HG02970 (cell line): ENCODE data around the gene CELA2A.
"Not testable (repeated sequence)": the region's sequence is repeated elsewhere in the genome, so short reads cannot be mapped to it uniquely, and the experiment has no call there.

Experiments used
- ATAC-seq: cut with Tn5 transposase; IDR thresholded peaks from one replicate; pipeline ENCODE4 v1.9.1; 2021; ENCODE audit warnings: mild to moderate bottlenecking, moderate library complexity, moderate number of reproducible peaks; ENCODE audit not compliant: unreplicated experiment, low FRiP score

The CELA2A gene

DNA sequence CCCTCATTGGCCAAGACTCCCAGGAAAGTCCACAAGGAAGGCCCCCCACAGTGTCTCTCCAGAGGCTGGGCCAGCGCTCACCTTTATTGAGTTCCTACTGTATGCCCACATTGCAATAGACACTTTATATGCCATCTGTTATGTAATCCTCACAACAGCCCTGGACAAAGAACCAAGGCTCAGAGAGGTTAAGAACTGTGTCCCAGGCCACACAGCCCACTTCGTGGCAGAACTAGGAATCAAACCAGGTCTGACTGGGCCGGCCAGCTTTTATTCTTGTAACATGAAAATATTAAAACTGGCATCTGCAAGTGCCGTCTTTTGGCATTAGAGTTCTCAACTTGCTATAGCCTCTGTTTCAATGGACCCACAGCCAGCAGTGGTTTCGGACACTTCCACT is 13.8 kb upstream of the CELA2A start:
- ATAC-seq = no peak

GRCh38 chr1:15443281-15443680 is 13.3 kb upstream of the CELA2A start:
- ATAC-seq = no peak

DNA sequence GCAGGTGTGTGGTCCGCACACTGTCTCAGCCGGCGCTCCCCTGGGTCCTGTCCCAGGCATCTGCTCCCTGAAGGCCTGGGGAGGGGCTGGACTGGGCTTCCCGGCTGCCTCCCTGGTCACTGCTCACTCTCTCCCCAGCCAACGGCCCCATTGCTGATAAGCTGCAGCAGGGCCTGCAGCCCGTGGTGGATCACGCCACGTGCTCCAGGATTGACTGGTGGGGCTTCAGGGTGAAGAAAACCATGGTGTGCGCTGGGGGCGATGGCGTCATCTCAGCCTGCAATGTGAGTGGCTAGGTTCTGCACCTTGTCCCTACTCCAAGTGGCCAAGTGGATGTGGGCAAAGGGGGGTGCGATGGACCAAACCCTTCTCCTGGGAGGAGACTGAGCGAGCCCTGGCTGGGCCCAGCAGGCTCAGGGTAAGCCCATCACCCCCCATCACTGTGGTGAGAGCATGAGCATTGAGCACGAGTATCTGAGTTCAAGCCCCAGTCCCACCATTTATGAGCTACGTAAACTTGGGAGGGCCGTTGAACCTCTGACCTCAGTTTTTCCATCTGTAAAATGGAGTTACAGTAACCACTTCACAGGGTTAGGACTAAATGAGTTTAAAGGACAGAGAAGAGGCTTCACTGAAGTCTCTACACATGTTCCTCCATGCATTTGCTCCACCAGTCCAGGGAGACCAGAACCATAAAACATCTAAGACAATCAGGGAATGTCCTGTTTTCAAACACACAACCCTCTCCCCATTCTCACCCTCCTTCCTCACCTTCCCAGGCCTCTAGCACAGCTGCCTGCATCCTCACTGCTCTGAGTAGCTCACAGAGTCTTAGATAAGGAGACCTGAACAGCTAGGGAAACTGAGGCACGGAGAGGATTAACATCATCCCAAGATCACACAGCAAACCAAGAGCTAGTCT is 11.8 kb upstream of the CELA2A start:
- ATAC-seq = no peak

DNA sequence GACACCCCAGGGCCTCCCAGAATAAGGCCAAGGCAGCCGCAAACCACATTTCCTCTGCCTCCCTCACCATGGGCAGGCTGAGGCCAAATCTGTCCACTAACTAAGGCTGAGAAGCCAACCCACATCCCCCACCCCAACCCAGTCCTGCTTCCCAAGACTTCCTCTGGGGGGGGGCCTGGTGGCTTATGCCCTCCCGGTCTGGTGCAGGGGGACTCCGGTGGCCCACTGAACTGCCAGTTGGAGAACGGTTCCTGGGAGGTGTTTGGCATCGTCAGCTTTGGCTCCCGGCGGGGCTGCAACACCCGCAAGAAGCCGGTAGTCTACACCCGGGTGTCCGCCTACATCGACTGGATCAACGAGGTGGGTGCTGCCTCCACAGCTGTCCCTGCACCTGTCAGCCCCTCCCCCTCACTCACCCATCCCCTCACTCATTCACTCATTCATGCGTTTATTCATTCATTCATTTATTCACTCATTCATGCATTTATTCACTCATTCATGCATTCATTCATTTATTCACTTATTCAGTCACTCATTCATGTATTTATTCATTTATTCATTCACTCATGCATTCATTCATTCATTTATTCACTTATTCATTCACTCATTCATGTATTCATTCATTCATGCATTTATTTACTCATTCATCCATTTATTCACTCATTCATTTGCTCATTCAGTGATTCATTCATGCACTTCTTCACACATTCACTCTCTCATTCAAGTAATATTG is 11.0 kb upstream of the CELA2A start:
- ATAC-seq = no peak

GRCh38 chr1:15446212-15446611 is 10.3 kb upstream of the CELA2A start:
- ATAC-seq = no peak

DNA sequence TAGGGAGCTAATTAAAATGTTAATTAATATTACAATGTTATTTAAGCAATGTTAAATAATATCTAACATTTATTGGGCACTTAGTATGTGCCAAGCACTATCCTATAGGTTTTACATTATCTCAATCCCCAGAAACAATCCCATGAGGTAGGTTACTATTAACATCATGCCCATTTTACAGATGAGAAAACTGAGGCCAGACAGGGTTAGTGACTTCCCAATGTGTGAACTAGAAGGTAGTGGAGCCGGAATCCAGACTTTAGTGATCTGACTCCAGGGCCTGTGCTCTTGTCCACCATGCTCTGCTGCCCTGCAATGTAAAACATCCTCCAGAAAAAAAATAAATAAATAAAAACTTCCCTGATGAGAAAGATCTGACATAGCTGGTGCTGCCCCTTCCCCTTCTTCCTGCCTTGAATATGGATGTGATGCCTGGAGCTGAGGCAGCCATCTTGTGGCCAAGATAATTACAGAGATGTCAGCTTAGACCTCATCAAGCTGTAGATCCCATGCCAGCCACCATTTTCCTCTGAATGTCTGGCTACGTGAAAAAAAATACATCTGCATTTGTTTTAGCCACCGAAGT is 7.6 kb upstream of the CELA2A start:
- ATAC-seq = no peak

DNA sequence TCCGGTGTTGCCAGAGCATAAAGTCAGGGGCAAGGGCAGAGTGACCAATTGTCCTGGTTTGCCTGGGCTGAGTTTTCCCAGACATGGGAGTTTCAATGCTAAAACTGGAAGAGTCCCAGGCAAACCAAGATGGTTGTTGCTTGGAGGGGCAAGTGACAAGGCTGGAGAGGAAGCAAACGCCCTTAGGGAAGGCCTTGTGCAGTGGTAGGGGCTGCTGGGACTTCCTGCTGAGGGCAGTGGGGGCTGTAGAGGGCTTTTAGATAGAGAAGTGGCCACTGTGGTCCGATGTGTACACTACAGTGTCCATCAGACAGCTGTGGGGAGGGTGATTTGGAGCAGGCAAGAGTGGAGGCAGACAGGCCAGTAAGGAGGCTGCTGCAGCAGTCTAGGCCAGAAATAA is 7.0 kb upstream of the CELA2A start:
- ATAC-seq = no peak

GRCh38 chr1:15451014-15451722 is 5.4 kb upstream of the CELA2A start:
- ATAC-seq = no peak

DNA sequence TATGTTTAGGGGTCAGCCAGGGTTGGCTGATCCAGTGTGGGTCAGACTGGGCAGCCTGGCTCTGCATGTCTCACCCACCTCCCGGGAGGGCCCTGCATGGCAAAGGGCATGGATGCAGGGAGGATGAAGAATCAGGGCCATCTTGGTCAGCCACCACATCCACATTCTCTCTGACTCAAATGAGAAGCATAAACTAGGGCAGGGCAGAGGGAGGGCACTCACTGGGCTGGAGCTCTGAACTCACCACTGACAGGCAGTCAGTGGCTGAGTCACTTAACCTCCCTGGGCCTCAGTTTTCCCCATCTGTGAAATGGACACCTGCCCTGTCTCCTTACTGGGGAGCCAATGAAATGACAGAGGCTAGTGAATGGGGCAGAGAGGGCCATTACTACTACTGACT is 4.3 kb upstream of the CELA2A start:
- no peak for ATAC-seq

DNA sequence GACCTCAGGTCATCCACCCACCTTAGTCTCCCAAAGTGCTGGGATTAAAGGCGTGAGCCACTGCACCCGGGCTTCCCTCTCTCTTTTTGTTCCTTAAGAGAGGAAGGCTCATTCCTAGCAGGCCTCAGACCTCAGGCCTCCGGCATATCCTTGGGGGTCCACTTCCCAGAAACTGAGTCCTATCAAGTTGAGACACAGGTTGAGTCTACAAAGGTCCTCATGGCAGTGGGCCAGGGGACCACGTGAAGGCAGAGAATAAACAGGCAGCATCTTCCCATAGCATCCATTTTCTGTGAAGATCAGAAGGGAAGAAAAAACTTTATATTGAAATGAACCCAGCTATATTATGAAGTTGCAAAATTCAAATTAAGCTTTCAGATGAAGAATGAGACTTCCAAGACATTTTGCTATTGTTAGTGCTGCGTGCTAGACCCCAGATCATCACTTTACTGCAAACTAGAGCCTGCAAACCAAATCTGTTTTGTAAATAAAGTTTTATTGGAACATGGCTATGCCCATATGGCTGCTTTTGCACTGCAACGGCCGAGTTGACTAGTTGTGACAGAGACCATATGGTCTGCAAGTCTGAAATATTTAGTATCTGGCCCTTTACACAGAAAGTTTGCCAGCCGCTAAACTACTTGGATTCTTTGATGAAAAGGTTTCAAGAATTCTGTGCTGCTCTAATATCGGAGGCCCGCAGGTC is 3.5 kb upstream of the CELA2A start:
- no peak for ATAC-seq

DNA sequence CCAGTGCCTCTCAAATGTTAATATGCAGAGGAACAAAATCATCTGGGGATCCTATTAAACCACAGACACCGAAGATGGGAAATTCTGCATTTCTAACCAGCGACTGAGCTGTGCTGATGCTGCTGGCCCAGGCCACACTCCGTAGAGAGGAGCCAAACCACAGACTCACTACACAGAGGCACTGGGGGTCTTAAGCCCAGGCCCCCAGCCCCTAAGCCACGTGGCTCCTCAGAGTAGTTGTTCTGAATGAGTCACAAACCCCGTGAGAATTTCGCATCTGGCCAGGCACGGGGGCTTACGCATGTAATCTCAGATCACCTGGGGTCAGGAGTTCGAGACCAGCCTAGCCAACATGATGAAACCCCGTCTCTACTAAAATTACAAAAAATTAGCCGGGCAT is 2.8 kb upstream of the CELA2A start:
- no peak for ATAC-seq

DNA sequence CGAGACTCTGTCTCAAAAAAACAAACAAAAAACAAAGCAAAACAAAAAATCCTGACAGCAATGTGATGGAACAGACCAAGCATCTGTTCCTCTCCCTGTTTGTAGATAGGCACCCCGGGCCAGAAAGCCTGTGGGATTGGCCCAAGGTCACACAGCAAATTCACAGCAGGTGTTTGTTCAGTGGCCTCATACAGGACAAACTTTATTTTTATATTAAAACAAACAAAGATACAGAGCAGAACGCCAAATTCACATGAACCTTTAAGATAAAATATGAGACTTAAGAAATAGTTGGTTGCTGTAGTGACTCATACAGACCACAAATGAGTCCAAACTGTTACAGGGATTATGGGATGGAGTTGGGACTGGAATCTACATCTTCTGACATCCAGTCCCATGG is 2.3 kb upstream of the CELA2A start:
- no peak for ATAC-seq

- ATAC-seq = no peak
Measured at GRCh38 chr1:15455522-15455921, 1.0 kb upstream of the CELA2A start.

DNA sequence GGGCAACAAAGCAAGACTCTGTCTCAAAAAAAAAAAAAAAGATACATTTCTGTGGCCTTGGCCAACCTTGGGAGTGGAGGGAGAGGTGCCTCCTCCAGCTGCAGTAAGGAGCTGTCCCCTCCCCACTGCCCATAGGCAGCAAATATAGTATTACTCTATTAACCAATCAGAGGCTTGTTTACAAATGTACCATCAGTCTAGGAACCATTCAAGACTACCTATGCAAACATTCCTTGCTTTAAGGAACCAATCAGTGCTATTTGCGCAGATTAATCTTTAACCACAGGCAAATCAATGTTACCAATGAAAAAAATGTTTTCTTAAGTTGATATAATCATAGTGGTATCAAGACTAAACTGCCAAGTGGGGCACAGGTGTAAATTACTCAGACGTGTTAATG is 1.1 kb downstream of the CELA2A start:
- ATAC-seq = no peak

DNA sequence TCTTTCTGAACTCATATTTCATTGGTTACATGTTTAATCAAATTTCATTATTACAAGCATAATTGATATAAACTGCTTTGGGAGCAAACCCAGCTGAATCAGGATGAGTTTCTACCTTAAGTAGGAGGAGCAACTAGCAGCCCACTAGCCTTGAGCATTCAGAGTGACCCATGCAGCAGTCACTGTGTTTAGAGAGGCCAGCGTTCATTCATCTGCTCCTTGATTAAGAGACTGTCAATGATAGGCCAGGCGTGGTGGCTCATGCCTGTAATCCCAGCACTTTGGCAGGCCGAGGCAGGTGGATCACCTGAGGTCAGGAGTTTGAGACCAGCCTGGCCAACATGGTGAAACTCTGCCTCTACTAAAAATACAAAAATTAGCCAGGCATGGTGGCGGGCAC is 1.9 kb downstream of the CELA2A start:
- ATAC-seq = not testable (repeated sequence)

DNA sequence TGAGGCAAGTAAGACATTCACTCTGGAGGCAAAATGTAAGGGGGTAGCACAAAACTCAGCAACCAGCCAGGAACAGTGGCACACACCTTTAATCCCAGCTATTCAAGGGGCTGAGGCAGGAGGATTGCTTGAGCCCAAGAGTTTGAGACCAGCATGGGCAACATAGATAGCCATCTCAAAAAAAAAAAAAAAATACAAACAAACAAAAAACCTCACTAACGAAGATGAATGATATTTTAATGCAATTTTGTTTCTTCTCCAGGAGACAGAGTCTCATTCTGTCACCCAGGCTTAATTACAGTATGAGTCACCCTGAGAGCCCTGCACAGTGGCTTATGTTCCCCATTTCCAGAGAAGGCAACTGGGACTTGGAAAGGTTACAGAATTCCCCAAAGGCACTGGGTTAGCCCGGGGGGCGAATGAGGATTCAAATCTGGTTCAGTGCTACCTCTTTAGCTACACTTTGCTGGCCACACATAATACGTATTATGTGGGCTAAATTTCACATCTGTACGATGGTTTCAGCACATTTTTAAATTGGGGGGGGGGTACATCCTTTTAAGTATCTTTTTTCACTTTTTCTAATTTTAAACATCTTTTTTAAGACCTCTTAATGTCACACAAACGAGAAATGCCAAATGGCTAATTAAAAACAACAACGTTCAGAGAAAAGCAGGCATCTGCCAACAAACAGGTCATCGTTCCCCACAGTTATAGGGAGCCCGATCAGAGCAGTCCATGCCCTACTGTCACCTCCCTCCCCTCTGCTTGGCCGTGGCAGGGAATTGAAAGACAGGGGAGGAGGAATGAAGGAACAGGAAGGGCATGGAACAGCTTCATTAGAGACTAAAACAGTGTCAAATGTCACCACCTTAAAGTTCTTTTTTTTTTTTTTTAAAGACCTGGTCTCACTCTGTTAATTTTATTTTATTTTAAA is 3.5 kb downstream of the CELA2A start:
- ATAC-seq = no peak

DNA sequence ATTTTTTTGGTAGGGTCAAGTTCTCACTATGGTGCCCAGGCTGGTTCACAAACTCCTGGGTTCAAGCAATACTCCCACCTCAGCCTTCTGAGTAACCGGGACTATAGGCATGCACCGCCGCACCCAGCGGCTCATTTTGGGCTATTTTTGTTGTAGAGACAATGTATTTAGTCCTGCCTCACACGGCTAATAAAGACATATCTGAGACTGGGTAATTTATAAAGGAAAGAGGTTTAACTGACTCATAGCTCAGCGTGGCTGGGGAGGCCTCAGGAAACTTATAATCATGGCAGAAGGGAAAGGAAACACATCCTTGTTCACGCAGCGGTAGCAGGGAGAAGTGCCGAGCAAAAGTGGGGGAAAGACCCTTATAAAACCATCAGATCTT is 4.2 kb downstream of the CELA2A start:
- no peak for ATAC-seq

- ATAC-seq = not testable (repeated sequence)
Measured at GRCh38 chr1:15463064-15463800, 6.7 kb downstream of the CELA2A start.
